OCI-LY1 (cell line): ENCODE data around the gene MAP3K14.

Experiments used
- CTCF ChIP-seq: fragments of 200-600 bp; sonication (generic), shearing (Covaris generic); IDR thresholded peaks from 2 replicates; pipeline ENCODE4 v1.5.1; 2017; ENCODE audit warnings: mild to moderate bottlenecking, antibody characterized with exemption, low read length, moderate library complexity, mixed read lengths
- EZH2 ChIP-seq: fragments of 200-600 bp; sonication (generic), shearing (Covaris generic); IDR thresholded peaks from 2 replicates; pipeline ENCODE4 v1.8.0; 2017; ENCODE audit warnings: borderline replicate concordance, mixed run types, mild to moderate bottlenecking, antibody characterized with exemption, low read length, moderate library complexity, mixed read lengths

- TF ChIP-seq CTCF (no peak), EZH2 (no peak)
Observed at GRCh38 chr17:45342871-45343526, 26.2 kb upstream of the MAP3K14 start.
